Measurements from ENCODE around the gene DLG5.

Gene DLG5

DNA sequence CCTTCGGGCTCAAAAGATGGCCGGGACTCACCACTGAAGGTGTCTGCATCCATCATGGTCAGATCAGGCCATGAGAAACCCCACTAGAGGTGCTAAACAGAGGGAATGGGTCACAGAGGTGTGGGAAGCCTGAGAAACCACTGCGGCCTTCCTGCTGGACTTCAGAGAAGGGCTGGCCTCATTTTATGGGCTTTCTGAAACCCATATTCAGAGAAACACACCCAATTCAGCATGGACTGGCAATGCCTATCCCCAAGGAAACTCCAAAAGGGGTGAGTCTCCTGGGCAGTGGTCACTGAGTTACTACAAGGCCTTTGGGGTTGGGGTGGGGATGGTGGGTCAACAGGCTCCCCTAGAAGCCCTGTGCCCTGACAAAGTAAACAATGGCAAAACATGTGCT, 58.0 kb downstream of the DLG5 start:
- peaks cover 19% of the 10 kb centered on the region for H3K79me2 ChIP-seq (ENCODE audit: insufficient read depth, low read length)
- H3F3A ChIP-seq (ENCODE audit: low read depth) = no peaks in the 10 kb centered on the region
- no peak overlapping the region for H3K4me2 ChIP-seq (ENCODE audit: low read depth, low read length, poor library complexity, severe bottlenecking)
- no peak overlapping the region for H3K4me3 ChIP-seq (ENCODE audit: low read length, poor library complexity, severe bottlenecking)
- no peaks in the 10 kb centered on the region for H3K9me2 ChIP-seq (replicated peaks; ENCODE audit: low read depth, low read length)
- no peak overlapping the region for H3K9ac ChIP-seq (ENCODE audit: low read depth, low read length, poor library complexity, severe bottlenecking)
- TF ChIP-seq, protein P1, sequence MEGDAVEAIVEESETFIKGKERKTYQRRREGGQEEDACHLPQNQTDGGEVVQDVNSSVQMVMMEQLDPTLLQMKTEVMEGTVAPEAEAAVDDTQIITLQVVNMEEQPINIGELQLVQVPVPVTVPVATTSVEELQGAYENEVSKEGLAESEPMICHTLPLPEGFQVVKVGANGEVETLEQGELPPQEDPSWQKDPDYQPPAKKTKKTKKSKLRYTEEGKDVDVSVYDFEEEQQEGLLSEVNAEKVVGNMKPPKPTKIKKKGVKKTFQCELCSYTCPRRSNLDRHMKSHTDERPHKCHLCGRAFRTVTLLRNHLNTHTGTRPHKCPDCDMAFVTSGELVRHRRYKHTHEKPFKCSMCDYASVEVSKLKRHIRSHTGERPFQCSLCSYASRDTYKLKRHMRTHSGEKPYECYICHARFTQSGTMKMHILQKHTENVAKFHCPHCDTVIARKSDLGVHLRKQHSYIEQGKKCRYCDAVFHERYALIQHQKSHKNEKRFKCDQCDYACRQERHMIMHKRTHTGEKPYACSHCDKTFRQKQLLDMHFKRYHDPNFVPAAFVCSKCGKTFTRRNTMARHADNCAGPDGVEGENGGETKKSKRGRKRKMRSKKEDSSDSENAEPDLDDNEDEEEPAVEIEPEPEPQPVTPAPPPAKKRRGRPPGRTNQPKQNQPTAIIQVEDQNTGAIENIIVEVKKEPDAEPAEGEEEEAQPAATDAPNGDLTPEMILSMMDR (conservative IDR thresholded peaks at IDR 0.05; ENCODE audit: low read length) = no peak
- no peak for TF ChIP-seq EZH2phosphoT487 (IDR thresholded peaks at IDR 0.05; ENCODE audit: borderline replicate concordance)
- peaks cover 15% of the 10 kb centered on the region for H3K4me1 ChIP-seq (ENCODE audit: insufficient read depth, low read length, poor library complexity, severe bottlenecking)
- no peaks in the 10 kb centered on the region for H4K20me1 ChIP-seq (ENCODE audit: insufficient read depth, low read length, poor library complexity, severe bottlenecking)
- H3K27me3 ChIP-seq (ENCODE audit: insufficient read depth, low read length, poor library complexity, severe bottlenecking) = no peaks in the 10 kb centered on the region
- H3K9me3 ChIP-seq (ENCODE audit: insufficient read depth, low read depth, low read length) = no peaks in the 10 kb centered on the region
- H3K36me3 ChIP-seq (ENCODE audit: insufficient read depth, low read length) = peaks cover 29% of the 10 kb centered on the region; the same call in 1 of the 2 replicates
- H2AFZ ChIP-seq (ENCODE audit: low read length) = no peak overlapping the region

DNA sequence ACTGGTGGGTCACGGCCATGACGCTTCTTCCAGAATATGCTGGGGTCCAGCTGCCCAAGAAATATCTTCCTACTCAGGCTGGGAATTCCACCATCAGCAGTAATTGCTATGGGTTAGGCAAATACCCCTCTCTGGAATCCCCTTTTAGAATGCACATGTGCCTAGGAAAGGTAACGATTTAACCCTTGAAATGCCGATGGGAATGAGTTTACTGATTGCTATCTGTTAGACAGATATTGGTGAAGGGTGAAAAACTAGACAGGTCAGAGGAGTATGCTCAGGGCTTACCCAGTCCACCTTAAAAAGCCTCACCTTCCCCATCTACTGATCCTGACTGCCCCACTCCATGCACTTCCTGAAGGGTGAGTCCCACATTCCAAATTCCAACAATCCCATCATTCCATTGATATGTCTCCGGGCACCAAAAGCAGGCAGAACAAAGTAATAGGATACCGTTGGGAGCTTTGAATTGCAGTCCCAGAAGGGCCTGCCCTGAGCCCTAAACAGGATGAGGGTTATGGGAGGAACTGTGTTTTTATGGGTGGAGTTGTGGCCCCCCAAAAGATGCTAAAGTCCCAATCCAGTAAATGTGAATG, 59.3 kb downstream of the DLG5 start:
- no peaks in the 10 kb centered on the region for H3K9me2 ChIP-seq (replicated peaks; ENCODE audit: low read depth, low read length)
- no peak overlapping the region for H2AFZ ChIP-seq (ENCODE audit: low read length)
- no peak overlapping the region for H3K9ac ChIP-seq (ENCODE audit: low read depth, low read length, poor library complexity, severe bottlenecking)
- H3K36me3 ChIP-seq (ENCODE audit: insufficient read depth, low read length) = peaks cover 33% of the 10 kb centered on the region; the same call in 1 of the 2 replicates
- no peak overlapping the region for H3K4me2 ChIP-seq (ENCODE audit: low read depth, low read length, poor library complexity, severe bottlenecking)
- no peaks in the 10 kb centered on the region for H3F3A ChIP-seq (ENCODE audit: low read depth)
- H4K20me1 ChIP-seq (ENCODE audit: insufficient read depth, low read length, poor library complexity, severe bottlenecking) = no peaks in the 10 kb centered on the region
- no peak overlapping the region for H3K4me3 ChIP-seq (ENCODE audit: low read length, poor library complexity, severe bottlenecking)
- no peaks in the 10 kb centered on the region for H3K9me3 ChIP-seq (ENCODE audit: insufficient read depth, low read depth, low read length)
- TF ChIP-seq, protein P1 (conservative IDR thresholded peaks at IDR 0.05; ENCODE audit: low read length) = no peak
- no peak for TF ChIP-seq EZH2phosphoT487 (IDR thresholded peaks at IDR 0.05; ENCODE audit: borderline replicate concordance)
- H3K27me3 ChIP-seq (ENCODE audit: insufficient read depth, low read length, poor library complexity, severe bottlenecking) = no peaks in the 10 kb centered on the region
- peaks cover 7% of the 10 kb centered on the region for H3K79me2 ChIP-seq (ENCODE audit: insufficient read depth, low read length)
- H3K4me1 ChIP-seq (ENCODE audit: insufficient read depth, low read length, poor library complexity, severe bottlenecking) = peaks cover 2% of the 10 kb centered on the region

DNA sequence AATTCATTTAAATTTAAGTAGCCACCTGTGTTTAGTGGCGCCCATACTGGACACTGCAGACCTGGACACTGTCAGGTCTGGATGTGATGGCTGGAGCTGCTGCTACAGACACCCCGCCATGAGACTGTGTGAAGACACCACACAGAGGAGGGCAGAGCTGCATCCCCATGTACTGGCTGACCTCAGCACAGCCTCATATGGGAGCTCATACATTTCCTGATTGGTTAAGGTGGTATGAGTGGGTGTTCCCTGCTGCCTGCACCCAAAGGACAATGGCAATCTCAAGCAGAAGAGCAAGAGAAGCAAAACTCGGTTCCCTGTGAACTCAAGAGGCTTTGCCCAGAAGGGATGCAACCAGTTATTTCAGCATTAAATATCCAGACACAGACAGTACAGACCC, 60.0 kb downstream of the DLG5 start:
- Histone ChIP-seq H3K4me3 (ENCODE audit: low read length, poor library complexity, severe bottlenecking) (no peak overlapping the region), H3K4me1 (ENCODE audit: insufficient read depth, low read length, poor library complexity, severe bottlenecking) (no peaks in the 10 kb centered on the region), H3K4me2 (ENCODE audit: low read depth, low read length, poor library complexity, severe bottlenecking) (no peak overlapping the region), H3F3A (ENCODE audit: low read depth) (no peaks in the 10 kb centered on the region), H3K9ac (ENCODE audit: low read depth, low read length, poor library complexity, severe bottlenecking) (no peak overlapping the region), H3K27me3 (ENCODE audit: insufficient read depth, low read length, poor library complexity, severe bottlenecking) (no peaks in the 10 kb centered on the region), H3K9me3 (ENCODE audit: insufficient read depth, low read depth, low read length) (no peaks in the 10 kb centered on the region), H3K79me2 (ENCODE audit: insufficient read depth, low read length) (peaks cover under 1% of the 10 kb centered on the region; the same call in 1 of the 2 replicates), H3K36me3 (ENCODE audit: insufficient read depth, low read length) (peaks cover 33% of the 10 kb centered on the region; the same call in 1 of the 2 replicates), H4K20me1 (ENCODE audit: insufficient read depth, low read length, poor library complexity, severe bottlenecking) (no peaks in the 10 kb centered on the region), H3K9me2 (replicated peaks; ENCODE audit: low read depth, low read length) (no peaks in the 10 kb centered on the region), H2AFZ (ENCODE audit: low read length) (no peak overlapping the region)
- no peak for TF ChIP-seq EZH2phosphoT487 (IDR thresholded peaks at IDR 0.05; ENCODE audit: borderline replicate concordance)
- TF ChIP-seq, protein P1 (conservative IDR thresholded peaks at IDR 0.05; ENCODE audit: low read length) = no peak

All from Loucy (cell line).